Pulmonary artery endothelial cell (primary cell): ENCODE results near the gene REPS1. TPM values are rescaled to one million over a fixed set of nuclear protein-coding genes. Genes with fewer than 3 reads are reported as not detected.

ENCODE experiments used
- DNase-seq: peaks from one replicate; pipeline ENCODE4 v3.0.0-alpha.2; 2011; ENCODE audit warnings: low read depth, low spot score
- total RNA-seq: library from RNA; depleted of rRNA; stranded (reverse); fragments of >200 nt; gene quantifications from 2 replicates; pipeline ENCODE4 v1.2.3, GENCODE V29; 2014

REPS1 gene
- total RNA-seq, 1 donor from 2014 or later = 35.6 TPM

- no peak for DNase-seq
Measured at GRCh38 chr6:138862456-138862855, 125.6 kb downstream of the REPS1 start.

DNA sequence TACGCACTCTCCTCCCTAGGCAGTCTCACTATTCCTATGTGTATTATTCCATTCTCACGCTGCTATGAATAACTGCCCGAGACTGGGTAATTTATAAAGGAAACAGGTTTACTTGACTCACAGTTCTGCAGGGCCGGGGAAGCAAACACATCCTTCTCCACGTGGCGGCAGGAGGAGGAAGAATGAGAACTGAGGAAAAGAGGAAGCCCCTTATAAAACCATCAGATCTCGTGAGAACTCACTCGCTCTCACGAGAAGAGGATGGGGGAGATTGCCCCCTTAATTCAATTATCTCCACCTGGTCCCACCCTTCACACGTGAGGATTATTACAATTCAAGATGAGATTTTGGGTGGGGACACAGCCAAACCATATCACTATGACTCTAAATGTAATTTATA, 130.3 kb downstream of the REPS1 start:
- DNase-seq = no peak

DNA sequence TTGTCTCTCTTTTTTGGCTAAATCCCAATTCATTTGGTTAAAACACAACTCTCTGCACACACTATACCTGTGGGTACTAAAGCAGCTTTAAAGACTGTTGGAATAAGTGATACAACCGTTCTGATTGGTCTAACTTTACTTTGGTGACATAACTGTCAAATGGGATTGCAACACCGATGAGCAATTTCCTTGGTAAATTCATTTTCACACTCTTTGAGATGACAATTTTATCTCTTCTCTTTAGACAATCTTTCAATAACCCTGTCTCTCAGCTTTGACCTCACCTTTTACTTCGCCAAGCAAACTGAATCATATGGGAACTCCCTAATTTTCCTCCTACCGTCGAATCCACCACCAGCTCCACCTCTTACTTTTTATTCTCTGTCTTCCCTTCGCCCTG, 131.4 kb downstream of the REPS1 start:
- no peak for DNase-seq

Other genes with a start within 250 kb of the REPS1 start
- 13.8 and 18.1 TPM in 2 replicates for gene CCDC28A, start 214.5 kb downstream of the REPS1 start, total RNA-seq
- gene ECT2L, start 192.2 kb downstream of the REPS1 start, total RNA-seq = not detected in 2 replicates
- 75.4 and 92.9 TPM in 2 replicates for gene ABRACL, start 40.5 kb upstream of the REPS1 start, total RNA-seq
- gene HECA, start 146.8 kb upstream of the REPS1 start, total RNA-seq = 22.5 and 30.1 TPM in 2 replicates